ENCODE data around the gene LONP1. TPM values are rescaled to one million over a fixed set of nuclear protein-coding genes. Genes with fewer than 3 reads are reported as not detected.

LONP1 gene
- total RNA-seq, 1 experiment from 2014 or later: 186 TPM

DNA sequence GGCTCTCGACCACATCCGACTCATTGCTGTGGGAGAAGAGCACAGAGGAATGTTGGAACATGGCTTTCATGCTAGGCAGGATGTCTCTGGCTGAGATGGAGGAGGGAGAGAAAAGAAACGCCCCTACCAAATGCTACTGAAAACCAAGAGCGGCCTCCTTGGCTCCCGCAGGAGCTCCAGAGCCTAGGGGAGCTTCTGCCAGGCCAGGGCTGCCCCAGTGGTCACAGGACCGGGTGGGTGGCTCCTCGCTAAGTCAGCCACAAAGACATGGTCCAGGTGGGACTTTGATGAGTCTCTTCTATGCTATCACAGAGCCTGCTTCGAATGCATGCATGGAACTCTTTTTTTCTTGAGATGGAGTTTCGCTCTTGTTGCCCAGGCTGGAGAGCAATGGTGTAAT, 6.7 kb downstream of the LONP1 start:
- Mint-ChIP-seq H3K4me3 (no peak overlapping the region), H3K27ac (no peak overlapping the region)

DNA sequence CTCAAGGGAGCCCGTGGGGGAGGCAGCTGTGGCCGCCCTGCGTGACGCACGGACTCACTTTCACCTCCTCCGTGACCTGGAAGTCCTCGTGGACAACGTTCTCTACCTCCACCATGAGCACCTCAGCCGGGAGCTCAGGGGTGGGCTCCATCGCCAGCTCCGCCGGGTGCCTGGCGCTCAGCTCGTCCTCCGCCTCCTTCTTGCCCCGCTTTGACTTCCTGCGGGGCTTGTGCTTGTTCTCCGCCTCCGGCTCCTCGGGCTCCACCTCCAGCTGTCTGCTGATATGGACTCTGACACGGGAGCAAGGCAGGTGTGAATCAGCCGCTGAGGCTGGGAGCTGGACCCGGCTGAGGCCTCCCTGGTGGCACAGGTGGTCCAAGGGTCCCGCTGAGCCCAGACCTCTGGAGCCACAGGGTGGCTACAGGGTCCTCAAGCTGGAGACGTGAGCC, 8.2 kb downstream of the LONP1 start:
- ATAC-seq: no peak
- POLR2A ChIA-PET: interaction anchor here (0.5 kb wide), 1 partner anchor 61 kb away, joined by 3 read pairs; no protein-coding TSS in a partner anchor
- no peak for TF ChIP-seq ZNF396 (CRISPR knock-in tag; IDR thresholded peaks at IDR 0.05; ENCODE audit: borderline replicate concordance)
- TF ChIP-seq, protein P1, sequence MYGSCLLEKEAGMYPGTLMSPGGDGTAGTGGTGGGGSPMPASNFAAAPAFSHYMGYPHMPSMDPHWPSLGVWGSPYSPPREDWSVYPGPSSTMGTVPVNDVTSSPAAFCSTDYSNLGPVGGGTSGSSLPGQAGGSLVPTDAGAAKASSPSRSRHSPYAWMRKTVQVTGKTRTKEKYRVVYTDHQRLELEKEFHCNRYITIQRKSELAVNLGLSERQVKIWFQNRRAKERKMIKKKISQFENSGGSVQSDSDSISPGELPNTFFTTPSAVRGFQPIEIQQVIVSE (CRISPR knock-in tag; IDR thresholded peaks at IDR 0.05; ENCODE audit: borderline replicate concordance): no peak
- no peak for TF ChIP-seq HMGA2 (CRISPR knock-in tag; IDR thresholded peaks at IDR 0.05)
- TF ChIP-seq PRRX2 (CRISPR knock-in tag; IDR thresholded peaks at IDR 0.05): no peak
- TF ChIP-seq, protein P2, sequence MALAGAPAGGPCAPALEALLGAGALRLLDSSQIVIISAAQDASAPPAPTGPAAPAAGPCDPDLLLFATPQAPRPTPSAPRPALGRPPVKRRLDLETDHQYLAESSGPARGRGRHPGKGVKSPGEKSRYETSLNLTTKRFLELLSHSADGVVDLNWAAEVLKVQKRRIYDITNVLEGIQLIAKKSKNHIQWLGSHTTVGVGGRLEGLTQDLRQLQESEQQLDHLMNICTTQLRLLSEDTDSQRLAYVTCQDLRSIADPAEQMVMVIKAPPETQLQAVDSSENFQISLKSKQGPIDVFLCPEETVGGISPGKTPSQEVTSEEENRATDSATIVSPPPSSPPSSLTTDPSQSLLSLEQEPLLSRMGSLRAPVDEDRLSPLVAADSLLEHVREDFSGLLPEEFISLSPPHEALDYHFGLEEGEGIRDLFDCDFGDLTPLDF (CRISPR knock-in tag; IDR thresholded peaks at IDR 0.05): no peak
- TF ChIP-seq, protein P3, sequence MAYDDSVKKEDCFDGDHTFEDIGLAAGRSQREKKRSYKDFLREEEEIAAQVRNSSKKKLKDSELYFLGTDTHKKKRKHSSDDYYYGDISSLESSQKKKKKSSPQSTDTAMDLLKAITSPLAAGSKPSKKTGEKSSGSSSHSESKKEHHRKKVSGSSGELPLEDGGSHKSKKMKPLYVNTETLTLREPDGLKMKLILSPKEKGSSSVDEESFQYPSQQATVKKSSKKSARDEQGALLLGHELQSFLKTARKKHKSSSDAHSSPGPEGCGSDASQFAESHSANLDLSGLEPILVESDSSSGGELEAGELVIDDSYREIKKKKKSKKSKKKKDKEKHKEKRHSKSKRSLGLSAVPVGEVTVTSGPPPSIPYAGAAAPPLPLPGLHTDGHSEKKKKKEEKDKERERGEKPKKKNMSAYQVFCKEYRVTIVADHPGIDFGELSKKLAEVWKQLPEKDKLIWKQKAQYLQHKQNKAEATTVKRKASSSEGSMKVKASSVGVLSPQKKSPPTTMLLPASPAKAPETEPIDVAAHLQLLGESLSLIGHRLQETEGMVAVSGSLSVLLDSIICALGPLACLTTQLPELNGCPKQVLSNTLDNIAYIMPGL (CRISPR knock-in tag; IDR thresholded peaks at IDR 0.05): no peak
- TF ChIP-seq SOX15 (CRISPR knock-in tag; IDR thresholded peaks at IDR 0.05): no peak
- no peak for TF ChIP-seq NR2C2 (CRISPR knock-in tag; IDR thresholded peaks at IDR 0.05)
- TF ChIP-seq CREB1 (CRISPR knock-in tag; IDR thresholded peaks at IDR 0.05): no peak
- TF ChIP-seq, protein P4, sequence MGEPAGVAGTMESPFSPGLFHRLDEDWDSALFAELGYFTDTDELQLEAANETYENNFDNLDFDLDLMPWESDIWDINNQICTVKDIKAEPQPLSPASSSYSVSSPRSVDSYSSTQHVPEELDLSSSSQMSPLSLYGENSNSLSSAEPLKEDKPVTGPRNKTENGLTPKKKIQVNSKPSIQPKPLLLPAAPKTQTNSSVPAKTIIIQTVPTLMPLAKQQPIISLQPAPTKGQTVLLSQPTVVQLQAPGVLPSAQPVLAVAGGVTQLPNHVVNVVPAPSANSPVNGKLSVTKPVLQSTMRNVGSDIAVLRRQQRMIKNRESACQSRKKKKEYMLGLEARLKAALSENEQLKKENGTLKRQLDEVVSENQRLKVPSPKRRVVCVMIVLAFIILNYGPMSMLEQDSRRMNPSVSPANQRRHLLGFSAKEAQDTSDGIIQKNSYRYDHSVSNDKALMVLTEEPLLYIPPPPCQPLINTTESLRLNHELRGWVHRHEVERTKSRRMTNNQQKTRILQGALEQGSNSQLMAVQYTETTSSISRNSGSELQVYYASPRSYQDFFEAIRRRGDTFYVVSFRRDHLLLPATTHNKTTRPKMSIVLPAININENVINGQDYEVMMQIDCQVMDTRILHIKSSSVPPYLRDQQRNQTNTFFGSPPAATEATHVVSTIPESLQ (CRISPR knock-in tag; IDR thresholded peaks at IDR 0.05): no peak
- TF ChIP-seq CBFB (CRISPR knock-in tag; IDR thresholded peaks at IDR 0.05; ENCODE audit: low read depth): no peak
- TF ChIP-seq MXD4 (CRISPR knock-in tag; IDR thresholded peaks at IDR 0.05; ENCODE audit: borderline replicate concordance): no peak
- no peak overlapping the region for H3K27ac Mint-ChIP-seq
- H3K4me1 Mint-ChIP-seq: no peaks in the 10 kb centered on the region
- CTCF ChIA-PET: interaction anchor here (1.8 to 2.8 kb wide), 2 partner anchors 9 to 22 kb away, joined by 5 to 12 read pairs; partner anchors contain the start of genes CATSPERD and RPL36
- H3K9me3 Mint-ChIP-seq: no peaks in the 10 kb centered on the region
- no peak overlapping the region for H3K4me3 Mint-ChIP-seq
- peaks cover 45% of the 10 kb centered on the region for H3K36me3 Mint-ChIP-seq
- H3K27me3 Mint-ChIP-seq (ENCODE audit: low read depth): no peaks in the 10 kb centered on the region
- DNase-seq (ENCODE audit: low spot score): no peak

More for the DNA sequence above, 6.7 kb downstream of the LONP1 start:
- ChIA-PET CTCF (interaction anchor here (2.1 to 2.8 kb wide), 2 partner anchors 24 to 91 kb away, joined by 5 to 12 read pairs; partner anchors contain the start of gene RPL36), POLR2A (interaction anchor here (0.5 to 1.3 kb wide), 2 partner anchors 22 to 47 kb away, joined by 3 to 6 read pairs; no protein-coding TSS in a partner anchor)
- Mint-ChIP-seq H3K9me3 (no peaks in the 10 kb centered on the region), H3K4me1 (peaks cover 8% of the 10 kb centered on the region), H3K36me3 (peaks cover 46% of the 10 kb centered on the region), H3K27me3 (ENCODE audit: low read depth) (no peaks in the 10 kb centered on the region)
- TF ChIP-seq, protein P5, sequence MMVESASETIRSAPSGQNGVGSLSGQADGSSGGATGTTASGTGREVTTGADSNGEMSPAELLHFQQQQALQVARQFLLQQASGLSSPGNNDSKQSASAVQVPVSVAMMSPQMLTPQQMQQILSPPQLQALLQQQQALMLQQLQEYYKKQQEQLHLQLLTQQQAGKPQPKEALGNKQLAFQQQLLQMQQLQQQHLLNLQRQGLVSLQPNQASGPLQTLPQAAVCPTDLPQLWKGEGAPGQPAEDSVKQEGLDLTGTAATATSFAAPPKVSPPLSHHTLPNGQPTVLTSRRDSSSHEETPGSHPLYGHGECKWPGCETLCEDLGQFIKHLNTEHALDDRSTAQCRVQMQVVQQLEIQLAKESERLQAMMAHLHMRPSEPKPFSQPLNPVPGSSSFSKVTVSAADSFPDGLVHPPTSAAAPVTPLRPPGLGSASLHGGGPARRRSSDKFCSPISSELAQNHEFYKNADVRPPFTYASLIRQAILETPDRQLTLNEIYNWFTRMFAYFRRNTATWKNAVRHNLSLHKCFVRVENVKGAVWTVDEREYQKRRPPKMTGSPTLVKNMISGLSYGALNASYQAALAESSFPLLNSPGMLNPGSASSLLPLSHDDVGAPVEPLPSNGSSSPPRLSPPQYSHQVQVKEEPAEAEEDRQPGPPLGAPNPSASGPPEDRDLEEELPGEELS (CRISPR knock-in tag; IDR thresholded peaks at IDR 0.05): no peak
- TF ChIP-seq ZNF121 (CRISPR knock-in tag; IDR thresholded peaks at IDR 0.05): no peak
- ATAC-seq: no peak
- DNase-seq (ENCODE audit: low spot score): no peak

DNA sequence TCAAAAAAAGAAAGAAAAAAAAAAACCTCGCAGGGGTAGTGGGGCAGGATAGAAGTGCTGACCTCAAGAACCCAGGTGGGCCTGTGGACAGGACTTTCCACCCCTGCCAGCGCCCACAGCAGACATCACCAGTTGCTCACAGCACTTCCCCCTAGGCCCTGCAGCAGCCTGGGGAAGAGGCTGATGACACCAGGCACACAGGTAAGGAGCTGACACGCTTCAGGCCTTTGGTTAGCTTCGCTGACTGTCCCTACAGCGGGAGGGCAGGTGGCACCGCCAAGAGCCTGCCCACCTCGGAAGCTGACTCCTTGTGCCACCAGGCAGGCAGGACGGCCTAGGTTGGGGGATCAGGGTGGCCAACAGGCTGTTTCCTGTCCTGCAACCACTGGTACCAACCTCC, 8.9 kb downstream of the LONP1 start:
- ChIA-PET POLR2A (no interaction called here), CTCF (interaction anchor here (1.8 to 2.8 kb wide), 2 partner anchors 10 to 22 kb away, joined by 5 to 12 read pairs; partner anchors contain the start of genes CATSPERD and RPL36)
- Mint-ChIP-seq H3K4me1 (no peaks in the 10 kb centered on the region), H3K27ac (no peak overlapping the region), H3K27me3 (ENCODE audit: low read depth) (no peaks in the 10 kb centered on the region), H3K36me3 (peaks cover 50% of the 10 kb centered on the region), H3K9me3 (no peaks in the 10 kb centered on the region), H3K4me3 (no peak overlapping the region)
- no peak for DNase-seq (ENCODE audit: low spot score)
- ATAC-seq: no peak
- TF ChIP-seq, protein P6, sequence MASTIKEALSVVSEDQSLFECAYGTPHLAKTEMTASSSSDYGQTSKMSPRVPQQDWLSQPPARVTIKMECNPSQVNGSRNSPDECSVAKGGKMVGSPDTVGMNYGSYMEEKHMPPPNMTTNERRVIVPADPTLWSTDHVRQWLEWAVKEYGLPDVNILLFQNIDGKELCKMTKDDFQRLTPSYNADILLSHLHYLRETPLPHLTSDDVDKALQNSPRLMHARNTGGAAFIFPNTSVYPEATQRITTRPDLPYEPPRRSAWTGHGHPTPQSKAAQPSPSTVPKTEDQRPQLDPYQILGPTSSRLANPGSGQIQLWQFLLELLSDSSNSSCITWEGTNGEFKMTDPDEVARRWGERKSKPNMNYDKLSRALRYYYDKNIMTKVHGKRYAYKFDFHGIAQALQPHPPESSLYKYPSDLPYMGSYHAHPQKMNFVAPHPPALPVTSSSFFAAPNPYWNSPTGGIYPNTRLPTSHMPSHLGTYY (CRISPR knock-in tag; IDR thresholded peaks at IDR 0.05): no peak
- TF ChIP-seq, protein P7, sequence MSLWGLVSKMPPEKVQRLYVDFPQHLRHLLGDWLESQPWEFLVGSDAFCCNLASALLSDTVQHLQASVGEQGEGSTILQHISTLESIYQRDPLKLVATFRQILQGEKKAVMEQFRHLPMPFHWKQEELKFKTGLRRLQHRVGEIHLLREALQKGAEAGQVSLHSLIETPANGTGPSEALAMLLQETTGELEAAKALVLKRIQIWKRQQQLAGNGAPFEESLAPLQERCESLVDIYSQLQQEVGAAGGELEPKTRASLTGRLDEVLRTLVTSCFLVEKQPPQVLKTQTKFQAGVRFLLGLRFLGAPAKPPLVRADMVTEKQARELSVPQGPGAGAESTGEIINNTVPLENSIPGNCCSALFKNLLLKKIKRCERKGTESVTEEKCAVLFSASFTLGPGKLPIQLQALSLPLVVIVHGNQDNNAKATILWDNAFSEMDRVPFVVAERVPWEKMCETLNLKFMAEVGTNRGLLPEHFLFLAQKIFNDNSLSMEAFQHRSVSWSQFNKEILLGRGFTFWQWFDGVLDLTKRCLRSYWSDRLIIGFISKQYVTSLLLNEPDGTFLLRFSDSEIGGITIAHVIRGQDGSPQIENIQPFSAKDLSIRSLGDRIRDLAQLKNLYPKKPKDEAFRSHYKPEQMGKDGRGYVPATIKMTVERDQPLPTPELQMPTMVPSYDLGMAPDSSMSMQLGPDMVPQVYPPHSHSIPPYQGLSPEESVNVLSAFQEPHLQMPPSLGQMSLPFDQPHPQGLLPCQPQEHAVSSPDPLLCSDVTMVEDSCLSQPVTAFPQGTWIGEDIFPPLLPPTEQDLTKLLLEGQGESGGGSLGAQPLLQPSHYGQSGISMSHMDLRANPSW (CRISPR knock-in tag; conservative IDR thresholded peaks at IDR 0.05; ENCODE audit: low read depth): no peak
- TF ChIP-seq, protein P8, sequence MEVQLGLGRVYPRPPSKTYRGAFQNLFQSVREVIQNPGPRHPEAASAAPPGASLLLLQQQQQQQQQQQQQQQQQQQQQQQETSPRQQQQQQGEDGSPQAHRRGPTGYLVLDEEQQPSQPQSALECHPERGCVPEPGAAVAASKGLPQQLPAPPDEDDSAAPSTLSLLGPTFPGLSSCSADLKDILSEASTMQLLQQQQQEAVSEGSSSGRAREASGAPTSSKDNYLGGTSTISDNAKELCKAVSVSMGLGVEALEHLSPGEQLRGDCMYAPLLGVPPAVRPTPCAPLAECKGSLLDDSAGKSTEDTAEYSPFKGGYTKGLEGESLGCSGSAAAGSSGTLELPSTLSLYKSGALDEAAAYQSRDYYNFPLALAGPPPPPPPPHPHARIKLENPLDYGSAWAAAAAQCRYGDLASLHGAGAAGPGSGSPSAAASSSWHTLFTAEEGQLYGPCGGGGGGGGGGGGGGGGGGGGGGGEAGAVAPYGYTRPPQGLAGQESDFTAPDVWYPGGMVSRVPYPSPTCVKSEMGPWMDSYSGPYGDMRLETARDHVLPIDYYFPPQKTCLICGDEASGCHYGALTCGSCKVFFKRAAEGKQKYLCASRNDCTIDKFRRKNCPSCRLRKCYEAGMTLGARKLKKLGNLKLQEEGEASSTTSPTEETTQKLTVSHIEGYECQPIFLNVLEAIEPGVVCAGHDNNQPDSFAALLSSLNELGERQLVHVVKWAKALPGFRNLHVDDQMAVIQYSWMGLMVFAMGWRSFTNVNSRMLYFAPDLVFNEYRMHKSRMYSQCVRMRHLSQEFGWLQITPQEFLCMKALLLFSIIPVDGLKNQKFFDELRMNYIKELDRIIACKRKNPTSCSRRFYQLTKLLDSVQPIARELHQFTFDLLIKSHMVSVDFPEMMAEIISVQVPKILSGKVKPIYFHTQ (CRISPR knock-in tag; IDR thresholded peaks at IDR 0.05): no peak

Data from WTC11 (cell line).